GM21526 (cell line): ENCODE measurements around the gene TCF19.
"Not testable (repeated sequence)": the region's sequence is repeated elsewhere in the genome, so short reads cannot be mapped to it uniquely, and the experiment has no call there.

Experiments
- ATAC-seq: cut with Tn5 transposase; IDR thresholded peaks from one replicate; pipeline ENCODE4 v1.9.1; 2021; ENCODE audit warnings: moderate library complexity; ENCODE audit not compliant: unreplicated experiment, low FRiP score

Gene TCF19

GRCh38 chr6:31158863-31159855, 770 bp downstream of the TCF19 start:
- ATAC-seq = peak; percentile 2

- ATAC-seq = no peak
Measured at GRCh38 chr6:31161216-31162126, 3.1 kb downstream of the TCF19 start.

GRCh38 chr6:31162463-31163165, 4.2 kb downstream of the TCF19 start:
- ATAC-seq = no peak

- ATAC-seq = no peak
Measured at GRCh38 chr6:31163922-31164321, 5.5 kb downstream of the TCF19 start.

GRCh38 chr6:31164475-31165063, 6.2 kb downstream of the TCF19 start:
- ATAC-seq = not testable (repeated sequence)

GRCh38 chr6:31165064-31165832, 6.9 kb downstream of the TCF19 start:
- peak; percentile 64 for ATAC-seq

GRCh38 chr6:31165986-31166385, 7.6 kb downstream of the TCF19 start:
- ATAC-seq = no peak

GRCh38 chr6:31168606-31169005, 10.2 kb downstream of the TCF19 start:
- ATAC-seq = no peak

- ATAC-seq = no peak
Measured at GRCh38 chr6:31169123-31169857, 10.9 kb downstream of the TCF19 start.

- not testable (repeated sequence) for ATAC-seq
Measured at GRCh38 chr6:31169858-31170599, 11.6 kb downstream of the TCF19 start.

GRCh38 chr6:31170600-31170881, 12.2 kb downstream of the TCF19 start, which contains the start of gene POU5F1:
POU5F1 (minus strand) TSS chr6:31170682; CDS start chr6:31170620, 62 bp downstream.
- no peak for ATAC-seq

- no peak for ATAC-seq
Measured at GRCh38 chr6:31170987-31171671, 12.7 kb downstream of the TCF19 start.

GRCh38 chr6:31171931-31172905, 13.8 kb downstream of the TCF19 start:
- no peak for ATAC-seq

- ATAC-seq = no peak
Measured at GRCh38 chr6:31172973-31173384, 14.6 kb downstream of the TCF19 start.

- no peak for ATAC-seq
Measured at GRCh38 chr6:31173406-31173805, 15.0 kb downstream of the TCF19 start.

- ATAC-seq = no peak
Measured at GRCh38 chr6:31174378-31174777, 16.0 kb downstream of the TCF19 start.
